HFFc6 (cell line): Measurements from ENCODE around the gene LLPH. TPM values are rescaled to one million over a fixed set of nuclear protein-coding genes. Genes with fewer than 3 reads are reported as not detected.

Experiments used
- DNase-seq: peaks from one replicate; pipeline ENCODE4 v3.0.0-alpha.2; 2018
- H3K27ac Mint-ChIP-seq: 2 replicates; pipeline ENCODE4 v1.8.0; 2020; ENCODE audit warnings: mild to moderate bottlenecking, mixed read lengths
- H3K27me3 Mint-ChIP-seq: 2 replicates; pipeline ENCODE4 v1.8.0; 2021; ENCODE audit warnings: mild to moderate bottlenecking, moderate library complexity, mixed read lengths; ENCODE audit not compliant: insufficient read depth
- H3K36me3 Mint-ChIP-seq: 2 replicates; pipeline ENCODE4 v1.8.0; 2021; ENCODE audit warnings: low read depth, mixed read lengths
- H3K4me1 Mint-ChIP-seq: 2 replicates; pipeline ENCODE4 v1.8.0; 2020; ENCODE audit warnings: low read depth, mixed read lengths
- H3K4me3 Mint-ChIP-seq: 2 replicates; pipeline ENCODE4 v1.8.0; 2020; ENCODE audit warnings: mild to moderate bottlenecking, moderate library complexity, mixed read lengths
- H3K9me3 Mint-ChIP-seq: 2 replicates; pipeline ENCODE4 v1.8.0; 2020; ENCODE audit warnings: mild to moderate bottlenecking, mixed read lengths
- total RNA-seq, 6 experiments: library from RNA; stranded (reverse); fragmentation: NEBNext Ultra II Directional; extraction: Animal tissue kit (Norgen Biotek cat#: 25700); gene quantifications; 2 replicates in 1 of 6; 3 replicates in 5 of 6; pipeline ENCODE4 v1.2.3, GENCODE V29; 2021
- TF ChIP-seq, protein P1 (sequence below): fragments of 200-600 bp; sonication (generic); IDR thresholded peaks from 2 replicates; pipeline ENCODE4 v1.5.0; 2021; ENCODE audit warnings: antibody characterized with exemption, mild to moderate bottlenecking

LLPH gene
- total RNA-seq, 6 experiments from 2014 or later = 41.1 to 53.1 (median 45.5) TPM

GRCh38 chr12:66152732-66153131 lies 22.2 kb upstream of the LLPH start:
- TF ChIP-seq, protein P1, sequence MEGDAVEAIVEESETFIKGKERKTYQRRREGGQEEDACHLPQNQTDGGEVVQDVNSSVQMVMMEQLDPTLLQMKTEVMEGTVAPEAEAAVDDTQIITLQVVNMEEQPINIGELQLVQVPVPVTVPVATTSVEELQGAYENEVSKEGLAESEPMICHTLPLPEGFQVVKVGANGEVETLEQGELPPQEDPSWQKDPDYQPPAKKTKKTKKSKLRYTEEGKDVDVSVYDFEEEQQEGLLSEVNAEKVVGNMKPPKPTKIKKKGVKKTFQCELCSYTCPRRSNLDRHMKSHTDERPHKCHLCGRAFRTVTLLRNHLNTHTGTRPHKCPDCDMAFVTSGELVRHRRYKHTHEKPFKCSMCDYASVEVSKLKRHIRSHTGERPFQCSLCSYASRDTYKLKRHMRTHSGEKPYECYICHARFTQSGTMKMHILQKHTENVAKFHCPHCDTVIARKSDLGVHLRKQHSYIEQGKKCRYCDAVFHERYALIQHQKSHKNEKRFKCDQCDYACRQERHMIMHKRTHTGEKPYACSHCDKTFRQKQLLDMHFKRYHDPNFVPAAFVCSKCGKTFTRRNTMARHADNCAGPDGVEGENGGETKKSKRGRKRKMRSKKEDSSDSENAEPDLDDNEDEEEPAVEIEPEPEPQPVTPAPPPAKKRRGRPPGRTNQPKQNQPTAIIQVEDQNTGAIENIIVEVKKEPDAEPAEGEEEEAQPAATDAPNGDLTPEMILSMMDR = no peak
- H3K27ac Mint-ChIP-seq = peak overlapping the region; percentile 66
- H3K27me3 Mint-ChIP-seq = no peaks in the 10 kb centered on the region
- H3K4me3 Mint-ChIP-seq = 0 out of 2 replicates have a peak overlapping the region, but pooled peaks have one; percentile 36
- DNase-seq = no peak
- peaks cover 34% of the 10 kb centered on the region for H3K36me3 Mint-ChIP-seq
- H3K4me1 Mint-ChIP-seq = peaks cover 54% of the 10 kb centered on the region
- no peaks in the 10 kb centered on the region for H3K9me3 Mint-ChIP-seq

GRCh38 chr12:66149702-66150398 lies 19.3 kb upstream of the LLPH start:
- Mint-ChIP-seq H3K9me3 (no peaks in the 10 kb centered on the region), H3K36me3 (peaks cover 25% of the 10 kb centered on the region), H3K4me3 (no peak overlapping the region), H3K27ac (no peak overlapping the region), H3K27me3 (no peaks in the 10 kb centered on the region), H3K4me1 (peaks cover 45% of the 10 kb centered on the region)
- TF ChIP-seq, protein P1 = peak; percentile 53
- no peak for DNase-seq

GRCh38 chr12:66144791-66145754 lies 14.5 kb upstream of the LLPH start:
- Mint-ChIP-seq H3K9me3 (peaks cover 19% of the 10 kb centered on the region), H3K4me3 (no peak overlapping the region), H3K27me3 (no peaks in the 10 kb centered on the region), H3K36me3 (peaks cover 65% of the 10 kb centered on the region), H3K27ac (peak overlapping the region; percentile 66), H3K4me1 (peaks cover 27% of the 10 kb centered on the region)
- TF ChIP-seq, protein P1 = peak; percentile 83
- DNase-seq = peak; percentile 59

- Mint-ChIP-seq H3K36me3 (peaks cover 71% of the 10 kb centered on the region), H3K27ac (peak overlapping the region; percentile 66; the same call in 1 of the 2 replicates), H3K4me3 (no peak overlapping the region), H3K4me1 (peaks cover 25% of the 10 kb centered on the region), H3K27me3 (no peaks in the 10 kb centered on the region), H3K9me3 (peaks cover 29% of the 10 kb centered on the region)
- TF ChIP-seq, protein P1 = no peak
- no peak for DNase-seq
Observed at GRCh38 chr12:66143868-66144267, 13.3 kb upstream of the LLPH start.

DNA sequence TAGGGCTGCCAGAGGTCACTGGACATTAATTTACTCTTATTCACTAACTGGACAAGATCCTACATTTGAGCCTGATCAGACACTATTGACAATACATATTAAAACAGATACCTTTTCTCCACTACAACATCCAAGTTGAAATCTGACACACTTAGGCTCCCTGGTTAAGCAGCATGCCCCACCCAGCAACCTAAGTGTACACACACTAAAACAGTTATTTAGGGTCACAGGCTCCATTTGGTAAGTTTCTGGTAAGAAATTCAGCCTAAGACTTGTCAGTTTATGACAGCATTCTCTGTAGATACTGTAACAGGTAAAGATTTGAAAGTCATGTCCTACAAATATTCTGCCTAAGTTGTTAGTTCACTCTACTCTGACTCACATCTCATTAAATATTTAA lies 12.3 kb upstream of the LLPH start:
- H3K4me1 Mint-ChIP-seq = peaks cover 17% of the 10 kb centered on the region
- no peak overlapping the region for H3K27ac Mint-ChIP-seq
- H3K4me3 Mint-ChIP-seq = no peak overlapping the region
- no peak for DNase-seq
- H3K36me3 Mint-ChIP-seq = peaks cover 67% of the 10 kb centered on the region
- TF ChIP-seq, protein P1 = no peak
- no peaks in the 10 kb centered on the region for H3K27me3 Mint-ChIP-seq
- peaks cover 29% of the 10 kb centered on the region for H3K9me3 Mint-ChIP-seq
